ENCODE measurements around the gene ILDR2.

DNA sequence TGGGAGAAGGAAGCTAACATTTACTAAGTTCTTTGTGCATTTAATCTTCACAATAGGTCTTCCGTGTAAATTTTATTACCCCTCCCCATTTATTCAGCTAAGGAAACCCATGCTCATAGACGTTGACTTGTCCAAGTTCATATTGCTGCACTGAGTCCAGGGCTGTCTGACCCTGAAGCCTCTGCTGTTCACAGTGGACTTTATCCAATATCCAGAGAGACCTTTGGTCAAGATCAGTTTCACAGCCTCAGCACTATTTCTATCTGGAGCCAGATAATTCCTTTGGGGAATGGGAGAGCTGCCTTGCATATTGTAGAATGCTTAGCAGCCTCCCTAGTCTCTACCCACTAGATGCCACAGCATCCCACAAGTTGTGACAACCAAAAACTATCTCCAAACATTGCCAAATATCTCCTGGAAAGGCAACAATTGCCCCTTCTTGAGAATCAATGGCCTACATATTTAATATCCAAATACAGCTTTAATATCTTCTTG lies 26.4 kb downstream of the ILDR2 start:
- TF ChIP-seq, protein P1, sequence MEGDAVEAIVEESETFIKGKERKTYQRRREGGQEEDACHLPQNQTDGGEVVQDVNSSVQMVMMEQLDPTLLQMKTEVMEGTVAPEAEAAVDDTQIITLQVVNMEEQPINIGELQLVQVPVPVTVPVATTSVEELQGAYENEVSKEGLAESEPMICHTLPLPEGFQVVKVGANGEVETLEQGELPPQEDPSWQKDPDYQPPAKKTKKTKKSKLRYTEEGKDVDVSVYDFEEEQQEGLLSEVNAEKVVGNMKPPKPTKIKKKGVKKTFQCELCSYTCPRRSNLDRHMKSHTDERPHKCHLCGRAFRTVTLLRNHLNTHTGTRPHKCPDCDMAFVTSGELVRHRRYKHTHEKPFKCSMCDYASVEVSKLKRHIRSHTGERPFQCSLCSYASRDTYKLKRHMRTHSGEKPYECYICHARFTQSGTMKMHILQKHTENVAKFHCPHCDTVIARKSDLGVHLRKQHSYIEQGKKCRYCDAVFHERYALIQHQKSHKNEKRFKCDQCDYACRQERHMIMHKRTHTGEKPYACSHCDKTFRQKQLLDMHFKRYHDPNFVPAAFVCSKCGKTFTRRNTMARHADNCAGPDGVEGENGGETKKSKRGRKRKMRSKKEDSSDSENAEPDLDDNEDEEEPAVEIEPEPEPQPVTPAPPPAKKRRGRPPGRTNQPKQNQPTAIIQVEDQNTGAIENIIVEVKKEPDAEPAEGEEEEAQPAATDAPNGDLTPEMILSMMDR (optimal IDR thresholded peaks at IDR 0.05 in 1 of 3, IDR thresholded peaks at IDR 0.05 in 1 of 3, conservative IDR thresholded peaks at IDR 0.05 in 1 of 3; ENCODE audit: extremely low read depth in 1 of 3, insufficient read depth in 2 of 3, low read length in 3 of 3) = no peak
- no peak for TF ChIP-seq EZH2 (IDR thresholded peaks at IDR 0.05; ENCODE audit: low read length)
